ENCODE data around the gene CEP68.
A peak's percentile ranks its signal among the peaks of the same experiment; 100 is the strongest.
"Not testable (repeated sequence)": the region's sequence is repeated elsewhere in the genome, so short reads cannot be mapped to it uniquely, and the experiment has no call there.

CEP68 gene

DNA sequence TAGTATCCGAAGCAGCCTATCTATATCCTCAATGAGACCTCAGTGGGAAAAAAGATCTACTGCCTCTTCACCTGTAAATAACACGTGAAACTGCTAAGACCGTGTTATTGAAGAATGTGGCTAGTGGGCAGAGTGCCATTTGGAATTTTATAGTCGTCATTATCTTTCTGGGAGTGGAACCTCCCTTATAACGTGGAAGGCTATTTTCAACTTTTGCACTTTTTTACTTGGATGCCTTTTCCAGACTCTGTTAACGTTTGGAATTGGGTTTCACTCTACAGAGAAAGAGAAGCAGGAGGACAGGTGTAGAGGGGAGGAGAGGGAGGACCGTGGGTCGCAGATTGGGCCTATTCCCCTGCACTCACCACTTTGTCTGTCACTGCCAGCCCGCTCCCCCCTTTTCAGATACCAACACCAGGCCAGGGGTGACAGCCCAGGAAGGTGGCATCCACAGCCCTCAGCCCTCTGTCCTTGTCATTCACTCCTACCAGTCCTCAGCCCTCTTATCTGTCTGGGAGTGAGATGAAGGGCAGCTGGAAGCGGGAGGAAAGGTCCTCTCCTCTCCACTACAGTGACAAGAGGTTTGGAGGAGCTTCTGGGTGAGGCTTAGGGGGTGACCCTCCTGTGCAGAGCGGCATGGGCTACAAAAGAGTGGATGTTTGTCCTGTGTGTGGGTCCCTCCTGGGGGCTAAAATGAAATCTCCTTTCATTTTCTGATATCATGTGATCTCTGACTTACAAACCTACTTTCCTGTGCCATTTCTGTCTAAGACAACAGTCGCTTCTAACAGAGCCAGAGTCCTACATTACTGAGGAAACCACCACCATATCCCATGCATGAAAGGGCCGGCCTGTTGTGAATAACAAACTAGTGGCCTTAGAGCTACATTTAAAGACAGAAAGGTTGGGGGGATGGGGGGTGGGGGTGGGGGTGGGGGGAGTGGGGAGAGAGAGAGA, 23.9 kb upstream of the CEP68 start:
- no peak for DNase-seq

- peak; percentile 23 for DNase-seq
Observed at GRCh38 chr2:65033178-65033577, 23.0 kb upstream of the CEP68 start.

DNA sequence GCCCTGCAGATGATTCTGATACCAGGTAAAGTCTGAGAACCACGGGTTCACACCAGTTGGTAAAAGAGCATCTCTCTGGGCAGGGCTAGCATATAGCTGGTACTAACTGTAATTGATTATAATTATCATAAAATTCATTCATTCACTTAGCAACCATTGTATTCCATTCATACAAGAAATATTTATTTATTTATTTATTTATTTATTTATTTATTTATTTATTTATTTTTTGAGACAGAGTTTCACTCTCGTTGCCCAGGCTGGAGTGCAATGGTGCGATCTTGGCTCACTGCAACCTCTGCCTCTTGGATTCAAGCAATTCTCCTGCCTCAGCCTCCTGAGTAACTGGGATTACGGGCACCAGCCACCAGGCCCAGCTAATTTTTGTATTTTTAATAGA, 22.5 kb upstream of the CEP68 start:
- DNase-seq, result not testable (repeated sequence)

GRCh38 chr2:65035351-65035943, 20.8 kb upstream of the CEP68 start:
- no peak for DNase-seq

DNA sequence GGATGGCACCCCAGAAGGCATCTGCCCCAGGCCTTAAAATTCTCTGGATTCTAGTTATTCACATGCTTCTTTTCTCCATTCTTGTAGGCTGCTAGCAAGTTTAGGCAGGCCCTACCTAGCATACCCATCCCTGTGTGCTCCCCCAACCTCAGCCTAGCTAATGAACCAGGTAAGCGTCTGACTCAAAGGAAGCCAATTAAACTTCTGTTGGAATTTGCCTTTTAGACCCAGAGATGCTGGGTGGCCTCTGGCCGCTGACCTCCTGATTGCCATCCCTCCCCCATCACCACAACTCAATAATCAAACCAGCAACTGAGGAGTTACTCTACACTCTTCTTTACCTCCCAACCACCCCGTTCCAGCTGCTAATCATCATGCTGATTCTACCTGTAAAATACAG, 19.0 kb upstream of the CEP68 start:
- no peak for DNase-seq

DNA sequence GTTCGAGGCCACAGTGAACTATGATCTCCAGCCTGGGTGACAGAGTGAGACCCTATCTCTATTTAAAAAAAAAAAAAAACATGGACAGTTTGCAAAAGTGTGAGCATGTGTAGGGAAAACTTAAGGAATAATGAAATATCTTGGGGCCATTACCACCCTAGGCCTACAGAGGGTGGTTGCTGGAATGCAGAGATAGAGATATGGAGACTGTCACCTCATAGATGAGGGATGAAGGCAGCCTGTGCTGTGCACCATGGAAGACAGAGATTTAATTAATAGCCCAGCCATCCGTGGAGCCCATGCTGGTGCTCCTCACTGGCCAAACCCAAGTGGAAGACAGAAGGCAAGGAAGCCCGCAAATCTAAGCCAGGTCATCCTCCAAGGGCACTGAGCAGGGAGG, 16.6 kb upstream of the CEP68 start:
- no peak for DNase-seq

GRCh38 chr2:65040400-65041261, 15.6 kb upstream of the CEP68 start:
- DNase-seq, result peak; percentile 82

- DNase-seq, result no peak
Observed at GRCh38 chr2:65043001-65043400, 13.2 kb upstream of the CEP68 start.

DNA sequence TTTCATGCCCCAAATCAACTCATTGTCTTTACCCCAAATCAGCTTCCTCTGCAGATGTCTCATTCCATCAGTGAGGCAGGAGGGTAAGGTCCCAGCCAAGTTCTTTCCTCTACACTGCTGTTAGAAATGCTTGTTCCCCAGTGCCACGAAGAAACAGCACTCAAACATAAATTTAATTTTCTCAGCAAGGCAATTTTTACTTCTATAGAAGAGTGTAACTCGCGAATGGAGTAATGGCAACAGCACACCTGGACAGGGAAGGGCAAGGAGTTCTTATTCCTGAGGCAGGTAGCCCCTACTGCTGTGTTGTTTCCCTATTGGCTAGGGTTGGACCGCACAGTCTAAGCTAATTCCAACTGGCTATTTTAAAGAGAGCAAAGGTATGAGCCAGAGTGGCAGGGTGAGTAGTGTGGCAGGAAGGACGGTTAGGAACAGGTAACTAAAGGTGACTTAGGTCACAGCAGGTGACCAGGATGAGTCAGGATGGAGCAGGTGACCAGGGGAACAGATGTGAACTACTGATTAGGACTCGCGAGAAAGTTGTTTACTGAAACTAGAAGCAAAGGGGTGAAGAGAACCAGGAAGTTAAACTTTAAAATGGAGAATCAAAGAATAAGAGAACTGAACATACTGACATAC, 12.0 kb upstream of the CEP68 start:
- no peak for DNase-seq

- DNase-seq, result no peak
Observed at GRCh38 chr2:65045651-65046050, 10.6 kb upstream of the CEP68 start.

GRCh38 chr2:65046633-65047407, 9.4 kb upstream of the CEP68 start:
- DNase-seq, result no peak

- DNase-seq, result no peak
Observed at GRCh38 chr2:65049010-65049639, 7.1 kb upstream of the CEP68 start.

DNA sequence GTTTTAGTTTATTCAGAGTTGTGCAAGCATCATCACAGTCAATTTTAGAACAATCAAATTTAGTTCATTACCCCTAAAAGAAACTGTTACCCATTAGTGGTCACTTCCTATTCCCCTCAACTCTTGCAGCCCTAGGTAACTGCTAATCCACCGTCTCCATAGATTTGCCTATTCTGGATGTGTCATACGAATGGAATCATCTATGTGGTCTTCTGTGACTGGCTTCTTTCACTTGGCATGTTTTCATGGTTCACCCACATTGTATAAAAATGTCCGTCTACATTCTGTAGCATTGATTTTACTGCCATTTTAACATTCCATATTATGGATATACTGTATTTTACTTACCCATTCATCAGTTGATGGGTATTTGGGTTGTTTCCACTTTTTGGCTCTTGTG, 5.3 kb upstream of the CEP68 start:
- DNase-seq, result no peak

GRCh38 chr2:65053199-65053598, 3.0 kb upstream of the CEP68 start:
- peak; percentile 60 for DNase-seq

DNA sequence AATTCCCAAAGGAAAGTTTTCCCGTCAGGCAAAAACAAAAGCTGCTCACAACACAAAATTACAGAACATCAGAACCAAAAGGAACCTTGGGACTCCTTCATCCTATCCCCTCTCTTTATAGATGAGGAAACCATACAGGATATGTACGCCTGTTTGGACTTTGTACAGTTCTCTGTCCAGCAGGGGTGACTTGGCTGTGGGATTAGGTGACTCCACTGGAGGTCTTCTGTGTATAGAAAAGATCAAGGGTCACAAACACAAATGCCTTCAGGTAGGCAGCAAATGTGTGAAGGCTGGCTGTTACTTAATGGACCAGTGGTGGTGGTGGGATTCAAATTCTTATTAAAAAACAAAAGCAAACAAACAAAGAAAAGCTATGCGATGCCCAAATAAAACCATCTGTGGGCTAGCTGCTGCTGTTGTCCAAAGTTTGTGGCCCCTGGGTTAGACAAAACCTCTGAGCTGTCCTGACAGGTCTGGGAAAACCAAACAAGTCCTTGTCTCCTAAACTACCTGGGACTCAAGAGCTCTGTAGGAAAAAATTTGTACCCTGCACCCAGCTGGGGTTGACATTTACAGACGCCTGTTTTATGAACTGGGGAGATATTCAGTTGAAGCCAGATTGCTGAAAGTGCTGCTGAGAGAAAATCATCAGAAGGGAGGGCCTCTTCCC, 1.3 kb upstream of the CEP68 start:
- no peak for DNase-seq

DNA sequence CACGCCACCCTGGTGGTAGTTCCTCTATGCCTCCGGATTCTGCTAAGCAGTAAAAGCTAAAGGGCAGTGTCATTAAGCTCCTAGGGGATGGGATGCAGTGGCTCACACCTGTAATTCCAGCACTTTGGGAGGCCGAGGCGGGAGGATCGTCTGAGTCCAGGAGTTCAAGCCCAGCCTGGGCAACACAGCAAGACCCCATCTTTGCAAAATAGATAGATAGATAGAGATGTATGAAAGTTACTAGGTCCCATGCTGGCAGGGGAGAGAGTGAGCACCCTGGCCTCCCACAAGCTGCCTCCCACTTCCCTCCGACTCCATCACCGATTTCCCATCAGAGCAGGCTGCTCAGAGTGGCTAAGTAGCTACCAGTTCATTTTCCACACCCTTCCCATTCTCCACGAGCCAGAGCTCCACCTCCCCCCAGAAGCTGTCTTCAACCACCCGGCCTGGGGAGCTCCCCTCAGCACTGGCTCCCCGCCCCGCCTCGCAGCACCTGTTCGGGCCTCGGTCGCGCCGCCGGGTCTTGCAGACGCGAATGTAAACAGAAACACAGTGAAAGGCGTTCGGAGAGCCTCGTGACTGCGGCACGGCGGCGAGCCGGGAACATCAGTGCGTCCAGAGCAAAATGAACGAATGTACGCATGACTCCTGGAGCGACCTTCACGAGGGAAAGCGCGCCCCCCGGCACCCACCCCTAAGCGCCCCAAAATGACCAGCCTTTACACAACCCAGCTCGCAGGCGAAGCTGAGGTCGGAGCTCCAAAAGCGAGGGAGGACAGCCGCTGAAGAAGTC, 598 bp upstream of the CEP68 start:
- no peak for DNase-seq

GRCh38 chr2:65057054-65057375, 799 bp downstream of the CEP68 start:
- DNase-seq, result no peak

GRCh38 chr2:65057391-65058052, 1.3 kb downstream of the CEP68 start:
- peak; percentile 85 for DNase-seq

DNA sequence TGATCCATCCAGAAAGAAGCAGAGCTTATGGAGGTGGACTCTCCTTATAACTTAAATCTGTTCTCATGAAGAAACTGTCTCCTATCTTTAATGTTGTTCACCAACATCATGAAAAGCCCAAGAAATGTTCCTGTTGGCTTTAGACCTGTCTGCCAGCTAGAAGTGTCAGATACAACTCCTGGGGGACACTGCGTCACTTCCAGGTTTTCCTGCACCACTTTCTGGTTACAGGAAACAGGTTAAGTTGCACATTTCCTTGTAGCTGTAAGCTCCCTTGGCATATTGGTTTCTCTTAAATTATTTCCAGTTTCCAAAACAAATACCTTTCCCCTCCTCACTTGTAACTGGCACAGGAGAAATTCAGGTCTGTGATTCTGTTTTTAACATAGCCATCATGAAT, 2.9 kb downstream of the CEP68 start:
- DNase-seq, result no peak

Data from CD4-positive, alpha-beta T cell treated with Interleukin-17A for 1 hour (primary cell).